Measurements from ENCODE around the gene RIPOR3. TPM values are rescaled to one million over a fixed set of nuclear protein-coding genes. Genes with fewer than 3 reads are reported as not detected.

Gene RIPOR3
- total and polyA plus RNA-seq, 9 of the 15 experiments (the other 6 are each of a cell fraction or from before 2014, with no cell fraction given): 3.3 to 62.7 (median 21.4) TPM

DNA sequence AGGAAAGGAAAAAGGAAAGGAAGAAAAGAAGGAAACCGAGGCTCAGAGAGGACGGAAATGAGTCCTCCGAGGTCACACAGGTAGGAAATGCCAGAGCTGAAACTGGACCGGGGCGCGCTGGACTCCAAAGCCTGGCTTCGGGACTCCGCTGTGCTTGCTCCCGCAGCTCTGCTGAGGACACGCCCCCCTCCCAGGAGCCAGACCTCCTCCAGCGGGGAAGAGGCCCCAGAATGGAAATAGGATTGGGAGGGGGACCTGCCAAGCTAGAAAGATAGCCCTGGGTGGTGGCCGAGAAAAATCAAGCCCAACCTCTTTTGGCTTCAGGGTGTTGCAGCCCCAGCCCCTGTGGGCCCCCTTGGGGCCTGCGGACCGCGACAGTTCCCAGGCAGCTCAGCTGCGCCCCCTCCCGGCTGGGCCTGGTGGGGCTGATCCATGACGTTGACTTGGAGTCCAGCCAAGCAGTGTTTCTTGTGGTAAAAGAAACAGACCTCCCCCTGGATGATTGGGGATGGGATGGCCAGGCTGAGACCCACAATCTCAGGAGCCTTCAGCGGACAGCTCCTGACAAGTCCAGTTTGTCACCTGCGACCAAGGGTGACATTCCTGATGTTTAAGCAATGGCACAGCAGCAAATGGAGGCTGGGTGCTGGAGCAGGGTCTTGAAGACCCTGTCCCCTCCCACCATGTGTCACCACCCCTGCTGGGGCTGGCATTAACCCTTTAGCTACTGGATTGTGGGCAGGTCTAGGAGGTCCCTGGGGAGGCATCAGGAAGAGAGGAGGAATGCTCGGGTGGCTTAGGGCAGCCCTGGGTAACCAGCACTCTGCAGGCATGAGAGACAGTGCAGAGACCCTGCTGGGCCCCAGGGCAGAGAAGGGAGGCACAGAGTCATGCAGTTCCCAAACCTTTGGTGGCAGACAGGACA, 55.4 kb downstream of the RIPOR3 start (continued):
- TF ChIP-seq TEAD4 (IDR thresholded peaks at IDR 0.05; ENCODE audit: low read length) (0 out of 2 replicates have a peak, but pooled peaks have one; percentile 20), TEAD4 (CRISPR knock-in tag; IDR thresholded peaks at IDR 0.05; ENCODE audit: borderline replicate concordance) (no peak), TEAD1 (CRISPR knock-in tag; IDR thresholded peaks at IDR 0.05) (no peak), HDGF (IDR thresholded peaks at IDR 0.05) (0 out of 2 replicates have a peak, but pooled peaks have one; percentile 45), HNRNPK (IDR thresholded peaks at IDR 0.05; ENCODE audit: low read depth, low read length, poor library complexity, severe bottlenecking) (no peak), POLR2AphosphoS5 (IDR thresholded peaks at IDR 0.05; ENCODE audit: control insufficient read depth, insufficient read depth, low read depth, low read length) (peak; percentile 46; the same call in 1 of the 2 replicates), ZNF232 (CRISPR knock-in tag; IDR thresholded peaks at IDR 0.05) (no peak), STAT5A (IDR thresholded peaks at IDR 0.05; ENCODE audit: borderline replicate concordance, low read length) (peak; percentile 23; the same call in 1 of the 2 replicates), SP1 (CRISPR knock-in tag; IDR thresholded peaks at IDR 0.05) (peak; percentile 82), MAFF (IDR thresholded peaks at IDR 0.05; ENCODE audit: low read length) (no peak), NRF1 (conservative IDR thresholded peaks at IDR 0.05 in 1 of 2, IDR thresholded peaks at IDR 0.05 in 1 of 2) (no peak), SP2 (IDR thresholded peaks at IDR 0.05; ENCODE audit: extremely low read depth, low read depth, low read length, poor library complexity, severe bottlenecking) (no peak)
- TF ChIP-seq, protein P1, sequence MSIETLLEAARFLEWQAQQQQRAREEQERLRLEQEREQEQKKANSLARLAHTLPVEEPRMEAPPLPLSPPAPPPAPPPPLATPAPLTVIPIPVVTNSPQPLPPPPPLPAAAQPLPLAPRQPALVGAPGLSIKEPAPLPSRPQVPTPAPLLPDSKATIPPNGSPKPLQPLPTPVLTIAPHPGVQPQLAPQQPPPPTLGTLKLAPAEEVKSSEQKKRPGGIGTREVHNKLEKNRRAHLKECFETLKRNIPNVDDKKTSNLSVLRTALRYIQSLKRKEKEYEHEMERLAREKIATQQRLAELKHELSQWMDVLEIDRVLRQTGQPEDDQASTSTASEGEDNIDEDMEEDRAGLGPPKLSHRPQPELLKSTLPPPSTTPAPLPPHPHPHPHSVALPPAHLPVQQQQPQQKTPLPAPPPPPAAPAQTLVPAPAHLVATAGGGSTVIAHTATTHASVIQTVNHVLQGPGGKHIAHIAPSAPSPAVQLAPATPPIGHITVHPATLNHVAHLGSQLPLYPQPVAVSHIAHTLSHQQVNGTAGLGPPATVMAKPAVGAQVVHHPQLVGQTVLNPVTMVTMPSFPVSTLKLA (conservative IDR thresholded peaks at IDR 0.05): peak; percentile 37 to 48; a peak in 3 of 4 replicates
- TF ChIP-seq, protein P2, sequence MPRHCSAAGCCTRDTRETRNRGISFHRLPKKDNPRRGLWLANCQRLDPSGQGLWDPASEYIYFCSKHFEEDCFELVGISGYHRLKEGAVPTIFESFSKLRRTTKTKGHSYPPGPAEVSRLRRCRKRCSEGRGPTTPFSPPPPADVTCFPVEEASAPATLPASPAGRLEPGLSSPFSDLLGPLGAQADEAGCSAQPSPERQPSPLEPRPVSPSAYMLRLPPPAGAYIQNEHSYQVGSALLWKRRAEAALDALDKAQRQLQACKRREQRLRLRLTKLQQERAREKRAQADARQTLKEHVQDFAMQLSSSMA (CRISPR knock-in tag; IDR thresholded peaks at IDR 0.05): 0 out of 2 replicates have a peak, but pooled peaks have one; percentile 26
- TF ChIP-seq, protein P3, sequence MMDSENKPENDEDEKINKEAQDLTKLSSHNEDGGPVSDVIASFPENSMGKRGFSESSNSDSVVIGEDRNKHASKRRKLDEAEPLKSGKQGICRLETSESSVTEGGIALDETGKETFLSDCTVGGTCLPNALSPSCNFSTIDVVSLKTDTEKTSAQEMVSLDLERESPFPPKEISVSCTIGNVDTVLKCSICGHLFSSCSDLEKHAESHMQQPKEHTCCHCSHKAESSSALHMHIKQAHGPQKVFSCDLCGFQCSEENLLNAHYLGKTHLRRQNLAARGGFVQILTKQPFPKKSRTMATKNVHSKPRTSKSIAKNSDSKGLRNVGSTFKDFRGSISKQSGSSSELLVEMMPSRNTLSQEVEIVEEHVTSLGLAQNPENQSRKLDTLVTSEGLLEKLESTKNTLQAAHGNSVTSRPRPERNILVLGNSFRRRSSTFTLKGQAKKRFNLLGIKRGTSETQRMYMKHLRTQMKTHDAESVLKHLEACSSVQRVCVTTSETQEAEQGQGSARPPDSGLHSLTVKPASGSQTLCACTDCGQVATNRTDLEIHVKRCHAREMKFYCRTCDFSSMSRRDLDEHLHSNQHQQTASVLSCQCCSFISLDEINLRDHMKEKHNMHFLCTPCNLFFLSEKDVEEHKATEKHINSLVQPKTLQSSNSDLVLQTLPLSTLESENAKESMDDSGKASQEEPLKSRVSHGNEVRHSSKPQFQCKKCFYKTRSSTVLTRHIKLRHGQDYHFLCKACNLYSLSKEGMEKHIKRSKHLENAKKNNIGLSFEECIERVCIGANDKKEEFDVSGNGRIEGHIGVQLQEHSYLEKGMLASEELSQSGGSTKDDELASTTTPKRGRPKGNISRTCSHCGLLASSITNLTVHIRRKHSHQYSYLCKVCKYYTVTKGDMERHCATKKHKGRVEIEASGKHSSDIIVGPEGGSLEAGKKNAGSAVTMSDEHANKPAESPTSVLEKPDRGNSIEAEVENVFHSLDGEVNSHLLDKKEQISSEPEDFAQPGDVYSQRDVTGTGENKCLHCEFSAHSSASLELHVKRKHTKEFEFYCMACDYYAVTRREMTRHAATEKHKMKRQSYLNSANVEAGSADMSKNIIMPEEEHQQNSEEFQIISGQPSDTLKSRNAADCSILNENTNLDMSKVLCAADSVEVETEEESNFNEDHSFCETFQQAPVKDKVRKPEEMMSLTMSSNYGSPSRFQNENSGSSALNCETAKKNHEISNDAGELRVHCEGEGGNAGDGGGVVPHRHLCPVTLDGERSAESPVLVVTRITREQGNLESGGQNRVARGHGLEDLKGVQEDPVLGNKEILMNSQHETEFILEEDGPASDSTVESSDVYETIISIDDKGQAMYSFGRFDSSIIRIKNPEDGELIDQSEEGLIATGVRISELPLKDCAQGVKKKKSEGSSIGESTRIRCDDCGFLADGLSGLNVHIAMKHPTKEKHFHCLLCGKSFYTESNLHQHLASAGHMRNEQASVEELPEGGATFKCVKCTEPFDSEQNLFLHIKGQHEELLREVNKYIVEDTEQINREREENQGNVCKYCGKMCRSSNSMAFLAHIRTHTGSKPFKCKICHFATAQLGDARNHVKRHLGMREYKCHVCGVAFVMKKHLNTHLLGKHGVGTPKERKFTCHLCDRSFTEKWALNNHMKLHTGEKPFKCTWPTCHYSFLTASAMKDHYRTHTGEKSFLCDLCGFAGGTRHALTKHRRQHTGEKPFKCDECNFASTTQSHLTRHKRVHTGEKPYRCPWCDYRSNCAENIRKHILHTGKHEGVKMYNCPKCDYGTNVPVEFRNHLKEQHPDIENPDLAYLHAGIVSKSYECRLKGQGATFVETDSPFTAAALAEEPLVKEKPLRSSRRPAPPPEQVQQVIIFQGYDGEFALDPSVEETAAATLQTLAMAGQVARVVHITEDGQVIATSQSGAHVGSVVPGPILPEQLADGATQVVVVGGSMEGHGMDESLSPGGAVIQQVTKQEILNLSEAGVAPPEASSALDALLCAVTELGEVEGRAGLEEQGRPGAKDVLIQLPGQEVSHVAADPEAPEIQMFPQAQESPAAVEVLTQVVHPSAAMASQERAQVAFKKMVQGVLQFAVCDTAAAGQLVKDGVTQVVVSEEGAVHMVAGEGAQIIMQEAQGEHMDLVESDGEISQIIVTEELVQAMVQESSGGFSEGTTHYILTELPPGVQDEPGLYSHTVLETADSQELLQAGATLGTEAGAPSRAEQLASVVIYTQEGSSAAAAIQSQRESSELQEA (IDR thresholded peaks at IDR 0.05; ENCODE audit: low read depth): no peak

Data from K562 (cell line).